ENCODE measurements around the gene CYP2S1. TPM values are rescaled to one million over a fixed set of nuclear protein-coding genes. Genes with fewer than 3 reads are reported as not detected.

CYP2S1 gene
- total RNA-seq, 1 experiment from 2014 or later: 0.19 TPM

- Histone ChIP-seq H3K4me3 (ENCODE audit: low read depth, low read length, poor library complexity, severe bottlenecking) (no peak overlapping the region), H3K27me3 (replicated peaks; ENCODE audit: insufficient read depth, low read depth, low read length, poor library complexity) (no peaks in the 10 kb centered on the region), H3K4me1 (ENCODE audit: insufficient read depth, low read length, poor library complexity, severe bottlenecking) (no peaks in the 10 kb centered on the region), H3K9me3 (ENCODE audit: low read depth, low read length, poor library complexity, severe bottlenecking) (no peaks in the 10 kb centered on the region), H3K27ac (ENCODE audit: low read depth, low read length, poor library complexity, severe bottlenecking) (no peak overlapping the region), H3K36me3 (ENCODE audit: insufficient read depth, low read length, poor library complexity, severe bottlenecking) (no peaks in the 10 kb centered on the region)
- BruUV-seq (replicated peaks): no TSS peak
- intact Hi-C loops (cut with micrococcal nuclease; ENCODE audit: unreplicated experiment): no loop called here
- no peak for DNase-seq (ENCODE audit: low spot score)
- TF ChIP-seq CTCF (conservative IDR thresholded peaks at IDR 0.05; ENCODE audit: low read depth, low read length): no peak
- POLR2A ChIA-PET (ENCODE audit: low non-redundant PET): no interaction called here
- CTCF ChIA-PET: no interaction called here
These were observed 46.3 kb downstream of the CYP2S1 start for GRCh38 chr19:41239363-41239762.

GRCh38 chr19:41239961-41240574, 47.0 kb downstream of the CYP2S1 start:
- no peaks in the 10 kb centered on the region for H3K4me1 ChIP-seq (ENCODE audit: insufficient read depth, low read length, poor library complexity, severe bottlenecking)
- no TSS peak for BruUV-seq (replicated peaks)
- H3K27ac ChIP-seq (ENCODE audit: low read depth, low read length, poor library complexity, severe bottlenecking): no peak overlapping the region
- no peak for TF ChIP-seq EZH2 (IDR thresholded peaks at IDR 0.05; ENCODE audit: borderline replicate concordance, low read depth, low read length, poor library complexity, severe bottlenecking)
- TF ChIP-seq CTCF (conservative IDR thresholded peaks at IDR 0.05; ENCODE audit: low read depth, low read length): no peak
- H3K27me3 ChIP-seq (replicated peaks; ENCODE audit: insufficient read depth, low read depth, low read length, poor library complexity): no peaks in the 10 kb centered on the region
- intact Hi-C loops (cut with micrococcal nuclease; ENCODE audit: unreplicated experiment): no loop called here
- CTCF ChIA-PET: no interaction called here
- H3K36me3 ChIP-seq (ENCODE audit: insufficient read depth, low read length, poor library complexity, severe bottlenecking): no peaks in the 10 kb centered on the region
- no peak for DNase-seq (ENCODE audit: low spot score)
- H3K4me3 ChIP-seq (ENCODE audit: low read depth, low read length, poor library complexity, severe bottlenecking): no peak overlapping the region
- POLR2A ChIA-PET (ENCODE audit: low non-redundant PET): no interaction called here
- no peaks in the 10 kb centered on the region for H3K9me3 ChIP-seq (ENCODE audit: low read depth, low read length, poor library complexity, severe bottlenecking)

GRCh38 chr19:41241859-41242258, 48.8 kb downstream of the CYP2S1 start:
- Histone ChIP-seq H3K9me3 (ENCODE audit: low read depth, low read length, poor library complexity, severe bottlenecking) (no peaks in the 10 kb centered on the region), H3K4me3 (ENCODE audit: low read depth, low read length, poor library complexity, severe bottlenecking) (no peak overlapping the region), H3K36me3 (ENCODE audit: insufficient read depth, low read length, poor library complexity, severe bottlenecking) (no peaks in the 10 kb centered on the region), H3K4me1 (ENCODE audit: insufficient read depth, low read length, poor library complexity, severe bottlenecking) (no peaks in the 10 kb centered on the region), H3K27ac (ENCODE audit: low read depth, low read length, poor library complexity, severe bottlenecking) (no peak overlapping the region), H3K27me3 (replicated peaks; ENCODE audit: insufficient read depth, low read depth, low read length, poor library complexity) (no peaks in the 10 kb centered on the region)
- TF ChIP-seq EZH2 (IDR thresholded peaks at IDR 0.05; ENCODE audit: borderline replicate concordance, low read depth, low read length, poor library complexity, severe bottlenecking) (no peak), CTCF (conservative IDR thresholded peaks at IDR 0.05; ENCODE audit: low read depth, low read length) (no peak)
- ChIA-PET POLR2A (ENCODE audit: low non-redundant PET) (no interaction called here), CTCF (interaction anchor here (0.6 kb wide), 1 partner anchor 21 kb away, joined by 4 read pairs; no protein-coding TSS in a partner anchor)
- BruUV-seq (replicated peaks): no TSS peak
- intact Hi-C loops (cut with micrococcal nuclease; ENCODE audit: unreplicated experiment): no loop called here
- no peak for DNase-seq (ENCODE audit: low spot score)

All from A673 (cell line).